HUES48 (cell line): ENCODE measurements around the gene ZFP1.
"Not testable (repeated sequence)": the region's sequence is repeated elsewhere in the genome, so short reads cannot be mapped to it uniquely, and the experiment has no call there.

Source experiments
- H3K27ac ChIP-seq: one replicate; pipeline ENCODE4 v1.7.0; 2013; ENCODE audit warnings: low read depth, low read length, inconsistent platforms
- H3K27me3 ChIP-seq: 2 replicates; pipeline ENCODE4 v1.6.1; 2013; ENCODE audit warnings: mild to moderate bottlenecking, low read length; ENCODE audit not compliant: control insufficient read depth, insufficient read depth
- H3K36me3 ChIP-seq: 2 replicates; pipeline ENCODE4 v1.6.1; 2013; ENCODE audit warnings: low read length; ENCODE audit not compliant: control insufficient read depth, insufficient read depth
- H3K4me1 ChIP-seq: 2 replicates; pipeline ENCODE4 v1.6.1; 2013; ENCODE audit warnings: mild to moderate bottlenecking, low read length; ENCODE audit not compliant: control insufficient read depth, insufficient read depth
- H3K4me3 ChIP-seq: 2 replicates; pipeline ENCODE4 v1.5.1; 2013; ENCODE audit warnings: mild to moderate bottlenecking, low read depth, low read length
- H3K9ac ChIP-seq: 2 replicates; pipeline ENCODE4 v1.6.1; 2013; ENCODE audit warnings: mild to moderate bottlenecking, low read depth, low read length, moderate library complexity
- H3K9me3 ChIP-seq: 2 replicates; pipeline ENCODE4 v1.6.1; 2013; ENCODE audit warnings: low read length; ENCODE audit not compliant: control insufficient read depth, insufficient read depth

ZFP1 gene

DNA sequence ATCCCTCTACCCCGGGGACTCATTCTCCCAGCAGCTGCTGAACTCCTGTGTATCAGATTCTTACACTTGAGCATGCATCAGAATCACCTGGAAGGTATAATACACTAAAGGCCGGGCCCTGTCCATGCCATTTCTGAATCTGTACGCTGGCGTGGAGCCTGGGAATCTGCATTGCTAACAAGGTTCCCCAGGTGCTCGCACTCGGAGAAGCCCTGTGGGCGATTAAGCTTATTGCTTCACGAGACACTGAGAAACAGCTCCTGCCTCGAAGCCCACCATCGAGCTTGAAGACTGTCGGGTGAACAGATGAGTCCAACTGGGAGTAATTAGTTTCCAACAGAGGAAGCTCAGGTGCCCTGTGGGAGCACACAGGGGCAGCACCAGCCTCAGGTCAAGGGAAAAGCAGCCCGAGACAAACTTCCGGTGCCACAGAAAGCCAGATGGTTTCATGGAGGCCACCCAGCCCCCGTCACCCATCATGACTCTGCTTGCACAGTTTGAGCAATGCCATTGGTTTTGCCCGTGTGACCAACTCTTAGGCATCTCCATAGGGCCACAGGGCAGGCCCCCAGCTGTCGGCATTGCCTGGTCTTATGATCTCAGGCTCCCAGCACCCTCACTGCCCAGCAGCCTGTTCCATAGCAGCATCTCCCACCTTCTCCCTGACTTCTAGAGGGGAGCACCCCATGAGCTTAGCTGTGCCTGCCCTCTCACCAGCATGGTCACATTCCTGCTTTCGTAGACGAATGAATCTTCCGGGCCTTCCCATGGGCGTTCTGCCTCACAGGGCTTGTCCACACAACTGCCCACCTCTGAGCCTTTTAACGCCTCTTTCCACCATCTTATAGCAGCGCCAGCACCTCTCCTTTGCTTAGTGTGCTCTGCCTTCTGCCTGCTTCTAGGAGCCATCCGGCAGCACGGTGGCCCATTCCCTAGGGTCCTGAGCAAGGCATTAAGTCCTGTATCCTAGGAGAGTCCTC lies 47.8 kb downstream of the ZFP1 start:
- no peaks in the 10 kb centered on the region for H3K9me3 ChIP-seq
- no peaks in the 10 kb centered on the region for H3K36me3 ChIP-seq
- no peaks in the 10 kb centered on the region for H3K4me1 ChIP-seq
- no peaks in the 10 kb centered on the region for H3K27me3 ChIP-seq
- H3K4me3 ChIP-seq = no peak overlapping the region
- H3K9ac ChIP-seq = no peak overlapping the region
- no peak overlapping the region for H3K27ac ChIP-seq

DNA sequence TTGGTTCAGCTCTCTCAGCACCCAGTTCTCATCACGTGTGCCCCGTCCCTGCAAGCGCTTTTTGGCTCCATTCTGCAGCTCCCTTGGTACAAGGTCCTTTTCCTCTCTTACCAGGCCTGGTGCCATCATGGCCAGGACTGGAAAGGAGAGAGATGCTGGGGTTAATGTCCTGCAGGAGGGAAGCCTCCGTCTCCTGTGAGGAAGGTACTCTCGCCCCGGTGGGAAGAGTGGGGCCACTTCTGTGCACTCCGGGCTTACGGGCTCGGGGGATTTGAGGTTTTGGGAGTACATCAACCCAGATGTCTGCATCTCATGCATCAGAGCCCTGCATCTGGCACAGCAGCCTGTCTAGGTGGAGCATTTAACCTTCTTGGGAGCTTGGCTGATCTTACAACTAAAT lies 48.5 kb downstream of the ZFP1 start:
- no peak overlapping the region for H3K9ac ChIP-seq
- H3K4me3 ChIP-seq = no peak overlapping the region
- no peaks in the 10 kb centered on the region for H3K9me3 ChIP-seq
- H3K36me3 ChIP-seq = no peaks in the 10 kb centered on the region
- no peaks in the 10 kb centered on the region for H3K27me3 ChIP-seq
- H3K27ac ChIP-seq = no peak overlapping the region
- H3K4me1 ChIP-seq = no peaks in the 10 kb centered on the region

DNA sequence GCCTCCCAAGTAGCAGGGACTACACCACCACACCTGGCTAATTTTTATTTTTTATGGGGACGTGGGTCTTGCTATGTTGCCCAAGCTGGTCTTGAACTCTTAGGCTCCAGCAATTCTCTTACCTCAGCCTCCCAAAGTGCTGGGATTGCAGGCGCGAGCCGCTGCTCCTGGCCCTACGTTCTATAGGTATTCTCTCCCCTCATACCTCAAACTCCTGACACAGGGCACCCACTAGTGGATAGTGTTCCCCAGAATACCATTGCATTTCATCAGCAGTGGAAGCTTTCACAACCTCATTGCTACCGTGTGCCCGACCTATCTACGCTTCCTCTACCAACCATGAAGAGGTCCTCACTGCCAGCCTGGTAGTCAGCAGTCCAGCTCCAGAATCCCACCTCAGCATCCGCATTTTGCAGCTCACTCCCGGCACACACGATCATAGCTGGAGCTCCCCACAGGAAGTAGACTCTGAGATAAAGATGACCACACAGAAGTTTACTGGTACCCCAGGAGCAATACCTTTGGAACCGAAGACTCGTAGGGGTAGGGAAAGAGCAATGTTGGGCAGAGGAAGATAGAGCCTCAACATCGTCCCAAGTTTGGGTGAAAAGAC lies 49.3 kb downstream of the ZFP1 start:
- H3K9ac ChIP-seq = no peak overlapping the region
- no peaks in the 10 kb centered on the region for H3K27me3 ChIP-seq
- no peak overlapping the region for H3K4me3 ChIP-seq
- no peaks in the 10 kb centered on the region for H3K9me3 ChIP-seq
- H3K36me3 ChIP-seq = no peaks in the 10 kb centered on the region
- H3K27ac ChIP-seq = no peak overlapping the region
- H3K4me1 ChIP-seq = no peaks in the 10 kb centered on the region

DNA sequence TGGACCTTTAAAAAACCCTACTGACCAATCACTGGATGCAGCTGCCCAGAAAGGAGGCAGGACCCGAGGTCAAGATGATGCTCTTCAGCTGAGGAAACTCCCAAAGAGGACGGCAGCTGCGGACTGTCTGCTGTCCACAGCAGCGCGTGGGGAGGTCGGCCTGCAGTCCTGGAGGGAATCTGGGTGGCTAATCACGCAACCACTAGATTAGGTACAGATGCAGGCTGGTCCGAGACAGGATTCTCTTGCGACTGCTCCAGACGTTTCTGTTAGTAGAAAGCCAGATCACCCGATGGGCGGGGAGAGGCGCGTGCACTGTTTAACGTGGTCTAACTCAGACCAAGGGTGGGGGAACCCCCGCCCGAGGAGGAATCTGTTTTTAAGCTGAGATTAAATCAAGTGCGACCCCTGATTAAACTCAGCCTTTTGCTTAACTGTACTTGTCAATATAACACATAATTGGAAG lies 49.8 kb downstream of the ZFP1 start:
- Histone ChIP-seq H3K9ac (no peak overlapping the region), H3K9me3 (no peaks in the 10 kb centered on the region), H3K36me3 (no peaks in the 10 kb centered on the region), H3K27ac (no peak overlapping the region), H3K4me3 (no peak overlapping the region), H3K27me3 (no peaks in the 10 kb centered on the region), H3K4me1 (no peaks in the 10 kb centered on the region)

DNA sequence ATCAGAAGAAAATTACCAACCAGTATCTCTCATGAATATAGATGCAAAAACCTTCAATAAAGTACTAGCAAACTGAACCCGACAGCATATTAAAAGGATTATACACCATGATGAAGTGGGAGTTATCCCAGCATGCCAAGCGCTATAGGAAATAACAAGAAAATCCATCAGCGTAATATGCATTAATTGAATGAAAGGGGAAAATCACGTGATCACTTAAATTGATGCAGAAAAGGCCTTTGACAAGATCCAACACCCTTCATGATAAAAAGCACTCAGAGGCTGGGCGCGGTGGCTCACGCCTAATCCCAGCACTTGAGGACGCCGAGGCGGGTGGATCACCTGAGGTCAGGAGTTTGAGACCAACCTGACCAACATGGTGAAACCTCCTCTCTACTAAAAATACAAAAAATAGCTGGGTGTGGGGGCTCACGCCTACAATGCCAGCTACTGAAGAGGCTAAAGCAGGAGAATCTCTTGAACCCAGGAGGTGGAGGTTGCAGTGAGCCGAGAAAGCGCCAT lies 53.8 kb downstream of the ZFP1 start:
- no peak overlapping the region for H3K27ac ChIP-seq
- no peaks in the 10 kb centered on the region for H3K4me1 ChIP-seq
- no peaks in the 10 kb centered on the region for H3K9me3 ChIP-seq
- H3K4me3 ChIP-seq = no peak overlapping the region
- H3K27me3 ChIP-seq = no peaks in the 10 kb centered on the region
- no peaks in the 10 kb centered on the region for H3K36me3 ChIP-seq
- no peak overlapping the region for H3K9ac ChIP-seq

DNA sequence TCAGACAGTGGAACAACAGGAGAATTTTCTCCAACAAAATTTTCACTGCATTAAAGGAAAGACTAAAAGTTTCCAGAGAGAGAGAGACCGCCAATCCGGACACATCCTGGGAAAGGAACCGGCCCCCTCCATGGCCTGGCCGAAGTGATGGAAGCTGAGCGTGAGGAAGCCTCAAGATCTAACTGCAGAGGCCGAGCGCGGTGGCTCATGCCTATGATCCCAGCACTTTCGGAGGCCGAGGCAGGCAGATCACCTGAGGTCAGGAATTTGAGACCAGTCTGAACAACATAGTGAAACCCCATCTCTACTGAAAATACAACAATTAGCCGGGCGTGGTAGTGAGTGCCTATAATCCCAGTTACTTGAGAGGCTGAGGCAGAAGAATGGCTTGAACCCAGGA lies 54.8 kb downstream of the ZFP1 start:
- no peaks in the 10 kb centered on the region for H3K27me3 ChIP-seq
- H3K9me3 ChIP-seq = no peaks in the 10 kb centered on the region
- H3K4me1 ChIP-seq = no peaks in the 10 kb centered on the region
- no peak overlapping the region for H3K4me3 ChIP-seq
- no peaks in the 10 kb centered on the region for H3K36me3 ChIP-seq
- H3K9ac ChIP-seq = no peak overlapping the region
- H3K27ac ChIP-seq = no peak overlapping the region

DNA sequence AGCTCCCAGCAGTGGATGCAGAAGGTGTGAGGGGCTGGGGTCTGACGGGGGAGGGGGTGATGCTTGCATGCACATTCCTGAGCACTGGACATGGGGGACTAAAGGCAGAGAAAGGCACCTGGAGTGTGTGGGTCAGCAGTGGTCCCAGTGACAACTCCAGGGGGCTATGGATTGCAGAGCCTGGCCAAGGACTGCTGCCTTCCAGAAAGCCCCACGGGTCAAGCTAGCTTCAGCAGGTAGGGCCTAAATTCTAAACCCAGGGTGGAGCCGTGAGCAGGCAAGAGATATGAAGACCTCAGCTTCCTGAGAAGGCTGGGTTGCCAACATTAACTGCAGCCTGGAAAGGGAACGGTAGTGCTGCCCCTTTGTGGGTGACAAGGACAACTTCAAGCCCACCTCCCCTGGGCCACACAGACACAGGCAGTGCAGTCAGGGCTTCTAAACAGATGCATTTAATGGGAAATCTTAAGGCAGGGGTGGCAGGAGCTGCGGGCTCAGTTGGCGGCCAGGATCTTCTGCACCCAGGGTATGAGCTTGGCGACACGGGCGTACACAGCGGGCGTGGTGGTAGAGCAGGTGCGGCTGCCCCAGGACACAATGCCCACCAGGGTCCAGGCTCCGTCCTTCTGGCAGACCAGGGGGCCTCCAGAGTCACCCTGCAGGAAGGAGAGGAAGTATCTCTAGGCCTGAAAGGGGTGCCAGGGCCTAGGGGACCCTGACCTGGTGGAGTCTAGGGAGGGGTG lies 55.5 kb downstream of the ZFP1 start:
- Histone ChIP-seq H3K9ac (no peak overlapping the region), H3K9me3 (no peaks in the 10 kb centered on the region), H3K4me1 (no peaks in the 10 kb centered on the region), H3K27ac (no peak overlapping the region), H3K36me3 (no peaks in the 10 kb centered on the region), H3K27me3 (no peaks in the 10 kb centered on the region), H3K4me3 (no peak overlapping the region)

DNA sequence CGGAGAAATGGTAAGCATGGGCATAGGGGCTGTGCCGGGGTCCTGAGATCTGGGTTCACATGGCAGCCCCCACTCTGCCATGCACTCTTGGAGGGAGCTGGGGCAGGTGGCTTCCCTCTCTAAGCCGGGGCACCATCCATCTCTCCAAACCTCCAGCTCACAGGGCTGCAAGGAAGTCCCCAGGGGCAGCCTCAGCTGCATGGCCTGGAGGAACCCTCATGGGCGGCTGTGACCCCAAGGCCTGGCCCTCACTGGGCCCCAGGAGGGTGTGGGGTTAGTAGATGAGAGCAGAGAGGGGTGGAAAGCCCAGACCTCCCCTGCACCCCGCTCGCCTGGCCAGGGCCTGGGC lies 56.1 kb downstream of the ZFP1 start:
- no peaks in the 10 kb centered on the region for H3K27me3 ChIP-seq
- no peaks in the 10 kb centered on the region for H3K9me3 ChIP-seq
- H3K4me1 ChIP-seq = no peaks in the 10 kb centered on the region
- H3K36me3 ChIP-seq = no peaks in the 10 kb centered on the region
- no peak overlapping the region for H3K27ac ChIP-seq
- no peak overlapping the region for H3K9ac ChIP-seq
- H3K4me3 ChIP-seq = no peak overlapping the region

DNA sequence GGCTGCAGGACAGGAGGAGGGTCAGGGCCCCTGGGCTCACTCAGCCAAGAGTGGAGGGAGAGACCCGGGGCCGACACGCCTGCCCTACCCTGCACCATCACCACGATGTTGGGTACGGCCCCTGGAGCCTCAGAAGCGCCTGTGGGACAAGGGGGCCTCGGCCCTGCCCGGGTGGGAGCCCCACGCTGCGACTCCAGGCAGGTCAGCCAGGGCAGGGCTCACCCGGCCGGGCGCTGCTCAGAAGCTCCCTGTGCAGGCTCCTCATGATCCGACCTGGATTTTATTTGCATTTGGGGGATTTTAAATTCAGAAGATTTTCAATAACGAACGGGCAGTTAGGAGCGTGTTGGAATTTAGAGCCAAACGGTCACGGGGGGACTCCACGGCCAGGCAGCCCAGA lies 56.6 kb downstream of the ZFP1 start:
- not testable (repeated sequence) for H3K9ac ChIP-seq, H3K27me3 ChIP-seq, H3K4me3 ChIP-seq

DNA sequence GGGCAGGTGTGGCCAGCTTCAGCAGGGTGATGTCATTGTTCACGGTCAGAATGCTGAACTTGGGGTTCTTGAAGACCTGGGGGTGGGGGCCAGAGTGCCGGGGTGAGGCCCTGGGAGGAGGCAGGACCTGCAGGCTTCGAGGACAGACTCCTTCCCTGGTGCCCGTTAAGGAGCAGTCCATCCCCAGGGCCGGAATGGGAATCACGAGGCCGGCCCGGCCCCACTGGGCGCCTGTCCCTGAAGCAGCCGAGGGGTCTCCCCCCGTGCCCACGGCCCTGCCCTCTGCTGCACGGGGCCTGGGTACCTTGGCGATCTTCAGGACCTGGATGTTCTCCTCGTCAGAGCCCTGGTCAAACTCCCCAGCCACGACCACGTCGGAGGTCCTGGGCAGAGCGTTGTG lies 57.1 kb downstream of the ZFP1 start:
- not testable (repeated sequence) for H3K9me3 ChIP-seq, H3K9ac ChIP-seq, H3K4me1 ChIP-seq, H3K4me3 ChIP-seq, H3K27ac ChIP-seq, H3K27me3 ChIP-seq, H3K36me3 ChIP-seq

More for the DNA sequence above, 56.6 kb downstream of the ZFP1 start:
- not testable (repeated sequence) for H3K9me3 ChIP-seq, H3K27ac ChIP-seq, H3K36me3 ChIP-seq, H3K4me1 ChIP-seq
